HFFc6 (cell line): ENCODE measurements around the gene LRRC66. TPM values are rescaled to one million over a fixed set of nuclear protein-coding genes. Genes with fewer than 3 reads are reported as not detected.

Source experiments
- DNase-seq: peaks from one replicate; pipeline ENCODE4 v3.0.0-alpha.2; 2018
- H3K27ac Mint-ChIP-seq: 2 replicates; pipeline ENCODE4 v1.8.0; 2020; ENCODE audit warnings: mild to moderate bottlenecking, mixed read lengths
- H3K27me3 Mint-ChIP-seq: 2 replicates; pipeline ENCODE4 v1.8.0; 2021; ENCODE audit warnings: mild to moderate bottlenecking, moderate library complexity, mixed read lengths; ENCODE audit not compliant: insufficient read depth
- H3K36me3 Mint-ChIP-seq: 2 replicates; pipeline ENCODE4 v1.8.0; 2021; ENCODE audit warnings: low read depth, mixed read lengths
- H3K4me1 Mint-ChIP-seq: 2 replicates; pipeline ENCODE4 v1.8.0; 2020; ENCODE audit warnings: low read depth, mixed read lengths
- H3K4me3 Mint-ChIP-seq: 2 replicates; pipeline ENCODE4 v1.8.0; 2020; ENCODE audit warnings: mild to moderate bottlenecking, moderate library complexity, mixed read lengths
- H3K9me3 Mint-ChIP-seq: 2 replicates; pipeline ENCODE4 v1.8.0; 2020; ENCODE audit warnings: mild to moderate bottlenecking, mixed read lengths
- CTCF ChIP-seq: fragments of 200-600 bp; sonication (generic); IDR thresholded peaks from 2 replicates; pipeline ENCODE4 v1.5.0; 2021; ENCODE audit warnings: antibody characterized with exemption, mild to moderate bottlenecking
- total RNA-seq, 6 experiments: library from RNA; stranded (reverse); fragmentation: NEBNext Ultra II Directional; extraction: Animal tissue kit (Norgen Biotek cat#: 25700); gene quantifications; 2 replicates in 1 of 6; 3 replicates in 5 of 6; pipeline ENCODE4 v1.2.3, GENCODE V29; 2021

LRRC66 gene
- total RNA-seq, 6 experiments from 2014 or later: 0.11 to 0.23 (median 0.14) TPM

GRCh38 chr4:52045028-52045427 lies 24.9 kb upstream of the LRRC66 start:
- no peak for TF ChIP-seq CTCF
- H3K36me3 Mint-ChIP-seq: no peaks in the 10 kb centered on the region
- H3K9me3 Mint-ChIP-seq: no peaks in the 10 kb centered on the region
- H3K4me1 Mint-ChIP-seq: no peaks in the 10 kb centered on the region
- no peak for DNase-seq
- H3K27me3 Mint-ChIP-seq: peaks cover 13% of the 10 kb centered on the region
- no peak overlapping the region for H3K27ac Mint-ChIP-seq
- H3K4me3 Mint-ChIP-seq: no peak overlapping the region

- peak within 1 kb of the TSS; percentile 80 for H3K27ac Mint-ChIP-seq
- H3K9me3 Mint-ChIP-seq: no peaks in the 10 kb centered on the region
- peaks cover 16% of the 10 kb centered on the region for H3K36me3 Mint-ChIP-seq
- peaks cover 36% of the 10 kb centered on the region for H3K4me1 Mint-ChIP-seq
- DNase-seq: no peak
- TF ChIP-seq CTCF: no peak
- H3K4me3 Mint-ChIP-seq: peak within 1 kb of the TSS; percentile 97
- peaks cover 13% of the 10 kb centered on the region for H3K27me3 Mint-ChIP-seq
Measured at GRCh38 chr4:52038103-52038912, 18.1 kb upstream of the LRRC66 start, which contains the start of gene SGCB. TSS of gene SGCB (minus strand) at chr4:52038299. CDS start at chr4:52038259, 40 bp downstream.

GRCh38 chr4:52037689-52038102 lies 17.5 kb upstream of the LRRC66 start:
- DNase-seq: peak; percentile 14
- Mint-ChIP-seq H3K4me3 (peak overlapping the region; percentile 97), H3K27ac (peak overlapping the region; percentile 80), H3K9me3 (no peaks in the 10 kb centered on the region), H3K36me3 (peaks cover 16% of the 10 kb centered on the region), H3K4me1 (peaks cover 36% of the 10 kb centered on the region), H3K27me3 (peaks cover 10% of the 10 kb centered on the region)
- TF ChIP-seq CTCF: no peak

- peaks cover 8% of the 10 kb centered on the region for H3K27me3 Mint-ChIP-seq
- peaks cover 18% of the 10 kb centered on the region for H3K36me3 Mint-ChIP-seq
- DNase-seq: no peak
- no peaks in the 10 kb centered on the region for H3K9me3 Mint-ChIP-seq
- TF ChIP-seq CTCF: no peak
- H3K4me3 Mint-ChIP-seq: peak overlapping the region; percentile 97
- peak overlapping the region; percentile 80 for H3K27ac Mint-ChIP-seq
- H3K4me1 Mint-ChIP-seq: peaks cover 37% of the 10 kb centered on the region
Measured at GRCh38 chr4:52036886-52037530, 16.8 kb upstream of the LRRC66 start.

GRCh38 chr4:52035190-52035589 lies 15.0 kb upstream of the LRRC66 start:
- H3K4me3 Mint-ChIP-seq: no peak overlapping the region

More at GRCh38 chr4:52035190-52035589, 15.0 kb upstream of the LRRC66 start:
- Mint-ChIP-seq H3K9me3 (no peaks in the 10 kb centered on the region), H3K27ac (no peak overlapping the region), H3K27me3 (no peaks in the 10 kb centered on the region; the same call in 1 of the 2 replicates), H3K36me3 (peaks cover 32% of the 10 kb centered on the region), H3K4me1 (peaks cover 53% of the 10 kb centered on the region)
- no peak for TF ChIP-seq CTCF
- DNase-seq: no peak
